ENCODE results near the gene SNW1.

Gene SNW1

DNA sequence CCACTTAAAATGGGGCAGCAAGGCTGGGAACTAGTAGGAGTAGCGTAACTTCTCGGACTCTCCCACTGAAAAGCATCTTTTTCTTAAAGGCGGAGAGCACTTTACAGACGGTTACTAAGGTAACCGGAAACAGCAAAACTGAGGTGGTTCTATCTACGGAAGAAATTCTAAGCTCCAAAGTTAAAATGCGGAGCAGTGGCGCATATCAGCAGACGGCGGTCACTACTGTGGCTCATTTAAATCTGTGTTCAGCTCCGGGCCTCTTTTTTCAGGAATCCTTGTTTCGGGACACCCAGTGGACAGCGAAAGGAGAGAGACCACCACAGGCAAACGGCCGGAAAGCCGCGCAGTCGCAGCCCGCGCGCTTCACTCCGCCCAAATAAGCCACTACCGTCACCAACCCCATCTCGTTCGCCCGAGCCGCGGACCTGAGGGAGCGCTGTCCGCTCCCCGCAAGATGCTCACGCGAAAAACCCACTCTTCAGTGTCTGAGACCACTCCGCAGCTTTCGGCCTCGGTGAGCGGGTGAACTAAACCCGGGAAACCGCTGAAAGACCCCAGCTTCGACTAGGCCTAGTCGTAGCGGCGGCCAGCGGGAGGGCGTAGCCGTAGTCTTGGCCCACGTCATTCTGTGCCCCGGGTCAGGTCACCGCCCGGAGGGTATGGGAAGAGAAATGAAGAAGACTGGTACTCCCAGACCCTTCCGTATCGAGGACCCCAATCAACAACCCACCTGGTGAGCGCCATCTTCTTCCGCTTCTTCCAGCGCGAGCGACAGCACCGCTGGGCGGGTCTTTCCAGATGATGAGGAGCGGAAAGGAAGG is at the start of gene SNW1:
Gene SNW1 (minus strand): TSS at position 776 of the 824 bp plus-strand sequence. CDS start 29 bp downstream, at position 747.
- TF ChIP-seq, protein P1, sequence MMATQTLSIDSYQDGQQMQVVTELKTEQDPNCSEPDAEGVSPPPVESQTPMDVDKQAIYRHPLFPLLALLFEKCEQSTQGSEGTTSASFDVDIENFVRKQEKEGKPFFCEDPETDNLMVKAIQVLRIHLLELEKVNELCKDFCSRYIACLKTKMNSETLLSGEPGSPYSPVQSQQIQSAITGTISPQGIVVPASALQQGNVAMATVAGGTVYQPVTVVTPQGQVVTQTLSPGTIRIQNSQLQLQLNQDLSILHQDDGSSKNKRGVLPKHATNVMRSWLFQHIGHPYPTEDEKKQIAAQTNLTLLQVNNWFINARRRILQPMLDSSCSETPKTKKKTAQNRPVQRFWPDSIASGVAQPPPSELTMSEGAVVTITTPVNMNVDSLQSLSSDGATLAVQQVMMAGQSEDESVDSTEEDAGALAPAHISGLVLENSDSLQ (IDR thresholded peaks at IDR 0.05) = peak; percentile 84
- TF ChIP-seq BHLHE40 (IDR thresholded peaks at IDR 0.05; ENCODE audit: borderline replicate concordance) = no peak
- no peak for TF ChIP-seq FOXM1 (IDR thresholded peaks at IDR 0.05; ENCODE audit: borderline replicate concordance)
- peak; percentile 29; the same call in 1 of the 2 replicates for TF ChIP-seq ELF4 (IDR thresholded peaks at IDR 0.05)
- TF ChIP-seq SP1 (IDR thresholded peaks at IDR 0.05) = no peak
- no peak for TF ChIP-seq CTBP1 (IDR thresholded peaks at IDR 0.05; ENCODE audit: borderline replicate concordance)
- TF ChIP-seq ZNF384 (IDR thresholded peaks at IDR 0.05) = no peak
- peak; percentile 95 for DNase-seq (ENCODE audit: extremely low spot score)
- ChIA-PET POLR2A (interaction anchor here (0.9 to 2.9 kb wide), 6 partner anchors 12 to 40 kb away, joined by 3 to 17 read pairs (median 4); partner anchors contain the start of gene ADCK1), CTCF (interaction anchor here (0.6 to 1.0 kb wide), 3 partner anchors 9 to 609 kb away, joined by 3 read pairs; no protein-coding TSS in a partner anchor)

DNA sequence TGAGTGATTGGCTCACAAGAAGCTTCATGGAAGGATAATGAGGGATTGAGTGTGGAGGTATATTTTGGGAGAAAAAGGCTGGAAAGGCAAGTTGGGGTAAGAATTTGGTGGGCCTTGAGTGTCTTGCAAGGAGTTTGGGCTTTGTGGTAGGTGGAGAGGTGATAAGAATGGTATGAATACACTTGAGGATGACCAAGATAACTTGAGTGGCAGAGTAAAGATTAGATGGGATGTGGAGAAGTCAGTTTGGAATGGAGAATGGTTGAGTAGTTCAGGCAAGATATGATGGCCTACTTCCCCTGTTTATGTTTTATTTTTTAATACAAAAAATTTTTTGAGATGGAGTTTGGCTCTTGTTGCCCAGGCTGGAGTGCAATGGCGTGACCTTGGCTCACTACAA is 48.1 kb upstream of the SNW1 start:
- TF ChIP-seq FOXA1 (IDR thresholded peaks at IDR 0.05) = no peak
- TF ChIP-seq FOXK2 (IDR thresholded peaks at IDR 0.05) = no peak
- no peak for TF ChIP-seq SUZ12 (IDR thresholded peaks at IDR 0.05)
- TF ChIP-seq, protein P1 (IDR thresholded peaks at IDR 0.05) = no peak
- no peak for TF ChIP-seq LEF1 (IDR thresholded peaks at IDR 0.05; ENCODE audit: borderline replicate concordance)
- no peak for TF ChIP-seq FOXM1 (IDR thresholded peaks at IDR 0.05; ENCODE audit: borderline replicate concordance)
- no peak for TF ChIP-seq ZNF384 (IDR thresholded peaks at IDR 0.05)
- no peak for TF ChIP-seq BHLHE40 (IDR thresholded peaks at IDR 0.05; ENCODE audit: borderline replicate concordance)
- no peak for TF ChIP-seq NFRKB (IDR thresholded peaks at IDR 0.05)
- no peak for TF ChIP-seq TARDBP (IDR thresholded peaks at IDR 0.05)
- no peak for TF ChIP-seq SP1 (IDR thresholded peaks at IDR 0.05)
- no peak for TF ChIP-seq L3MBTL2 (conservative IDR thresholded peaks at IDR 0.05)
- POLR2A ChIA-PET = no interaction called here
- no peak for DNase-seq (ENCODE audit: extremely low spot score)
- CTCF ChIA-PET = interaction anchor here (0.6 kb wide), 1 partner anchor 269 kb away, joined by 3 read pairs; no protein-coding TSS in a partner anchor

DNA sequence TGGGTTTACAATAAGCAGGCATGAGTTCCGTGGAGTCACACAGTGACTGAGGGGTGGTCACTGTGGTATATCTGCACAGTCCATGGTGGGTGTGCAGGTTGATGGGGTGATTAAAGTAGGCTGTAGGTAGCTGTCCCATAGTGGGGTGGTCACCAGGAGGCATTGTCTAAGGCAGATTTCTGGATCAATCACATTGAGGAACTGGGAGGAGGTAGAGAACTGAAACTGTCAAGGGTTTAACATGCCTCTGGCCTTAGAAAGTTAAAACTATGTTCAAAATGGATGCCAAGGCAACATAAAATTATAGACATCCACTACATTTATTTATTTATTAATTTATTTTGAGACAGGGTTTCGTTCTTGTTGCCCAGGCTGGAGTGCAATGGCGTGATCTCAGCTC is 47.3 kb upstream of the SNW1 start:
- DNase-seq (ENCODE audit: extremely low spot score) = no peak
- no peak for TF ChIP-seq FOXA1 (IDR thresholded peaks at IDR 0.05)
- no peak for TF ChIP-seq TARDBP (IDR thresholded peaks at IDR 0.05)
- TF ChIP-seq FOXM1 (IDR thresholded peaks at IDR 0.05; ENCODE audit: borderline replicate concordance) = no peak
- TF ChIP-seq, protein P1 (IDR thresholded peaks at IDR 0.05) = no peak
- TF ChIP-seq BHLHE40 (IDR thresholded peaks at IDR 0.05; ENCODE audit: borderline replicate concordance) = no peak
- no peak for TF ChIP-seq CTBP1 (IDR thresholded peaks at IDR 0.05; ENCODE audit: borderline replicate concordance)
- TF ChIP-seq ELF4 (IDR thresholded peaks at IDR 0.05) = no peak
- no peak for TF ChIP-seq ARNT (IDR thresholded peaks at IDR 0.05)
- no peak for TF ChIP-seq L3MBTL2 (conservative IDR thresholded peaks at IDR 0.05)
- ChIA-PET POLR2A (no interaction called here), CTCF (no interaction called here)

DNA sequence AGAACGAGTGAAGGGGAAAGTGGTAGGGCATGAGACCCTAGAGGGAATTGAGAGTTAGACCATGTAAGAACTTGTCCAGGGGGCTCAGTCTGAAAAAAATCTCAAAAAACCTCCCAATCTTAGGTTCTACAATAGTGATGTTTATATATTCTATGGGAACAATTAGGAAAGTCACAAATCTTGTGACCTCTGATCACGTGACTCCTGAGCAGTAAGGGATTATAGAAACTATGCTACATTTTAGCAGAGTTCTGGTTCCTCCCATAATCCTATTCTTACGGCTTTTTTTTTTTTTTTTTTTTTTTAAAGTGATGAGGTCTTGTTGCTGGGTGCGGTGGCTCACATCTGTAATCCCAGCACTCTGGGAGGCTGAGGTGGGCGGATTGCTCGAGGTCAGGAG is 44.8 kb upstream of the SNW1 start:
- DNase-seq (ENCODE audit: extremely low spot score) = no peak
- ChIA-PET CTCF (no interaction called here), POLR2A (no interaction called here)
- TF ChIP-seq FOXM1 (IDR thresholded peaks at IDR 0.05; ENCODE audit: borderline replicate concordance) = no peak
- TF ChIP-seq, protein P1 (IDR thresholded peaks at IDR 0.05) = no peak
- no peak for TF ChIP-seq LEF1 (IDR thresholded peaks at IDR 0.05; ENCODE audit: borderline replicate concordance)

DNA sequence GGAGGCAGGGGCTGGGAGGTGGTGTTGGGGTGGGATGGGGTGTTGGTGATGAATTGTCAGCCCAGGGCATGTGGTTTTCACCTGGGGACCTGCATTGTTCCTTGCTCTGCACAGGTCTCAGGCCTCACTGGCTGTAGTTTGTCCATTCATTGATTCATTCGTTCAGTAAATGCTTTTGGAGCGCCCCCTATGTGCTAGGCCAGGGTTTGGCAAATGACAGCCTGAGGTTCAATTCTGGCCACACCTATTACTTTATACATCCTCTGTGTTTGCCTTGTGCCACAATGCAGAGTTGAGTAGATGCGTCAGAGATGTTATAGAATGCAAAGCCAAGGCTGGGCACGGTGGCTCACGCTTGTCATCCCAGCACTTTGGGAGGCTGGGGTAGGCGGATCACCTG is 43.6 kb upstream of the SNW1 start:
- peak; percentile 18 for DNase-seq (ENCODE audit: extremely low spot score)
- POLR2A ChIA-PET = no interaction called here
- CTCF ChIA-PET = interaction anchor here (1.0 kb wide), 1 partner anchor 10 kb away, joined by 4 read pairs; no protein-coding TSS in a partner anchor
- TF ChIP-seq HDGF (IDR thresholded peaks at IDR 0.05; ENCODE audit: borderline replicate concordance) = no peak
- TF ChIP-seq ARNT (IDR thresholded peaks at IDR 0.05) = no peak
- no peak for TF ChIP-seq CTBP1 (IDR thresholded peaks at IDR 0.05; ENCODE audit: borderline replicate concordance)
- TF ChIP-seq, protein P1 (IDR thresholded peaks at IDR 0.05) = no peak
- TF ChIP-seq BHLHE40 (IDR thresholded peaks at IDR 0.05; ENCODE audit: borderline replicate concordance) = no peak
- no peak for TF ChIP-seq SUZ12 (IDR thresholded peaks at IDR 0.05)
- no peak for TF ChIP-seq NFRKB (IDR thresholded peaks at IDR 0.05)
- no peak for TF ChIP-seq FOXM1 (IDR thresholded peaks at IDR 0.05; ENCODE audit: borderline replicate concordance)
- TF ChIP-seq FOXK2 (IDR thresholded peaks at IDR 0.05) = no peak
- no peak for TF ChIP-seq ELF4 (IDR thresholded peaks at IDR 0.05)
- no peak for TF ChIP-seq SP1 (IDR thresholded peaks at IDR 0.05)
- no peak for TF ChIP-seq FOXA1 (IDR thresholded peaks at IDR 0.05)
- no peak for TF ChIP-seq L3MBTL2 (conservative IDR thresholded peaks at IDR 0.05)
- no peak for TF ChIP-seq LEF1 (IDR thresholded peaks at IDR 0.05; ENCODE audit: borderline replicate concordance)
- TF ChIP-seq TARDBP (IDR thresholded peaks at IDR 0.05) = no peak
- no peak for TF ChIP-seq ZNF384 (IDR thresholded peaks at IDR 0.05)
